HL-60 (cell line): Measurements from ENCODE around the gene DSN1.

ENCODE experiments used
- CTCF ChIP-seq: IDR thresholded peaks from one replicate; pipeline ENCODE4 v1.5.1; 2011; ENCODE audit warnings: low read length, control low read depth, inconsistent platforms; ENCODE audit not compliant: insufficient read depth
- REST ChIP-seq: IDR thresholded peaks from 2 replicates; pipeline ENCODE4 v1.6.1; 2012; ENCODE audit warnings: low read depth; ENCODE audit not compliant: insufficient replicate concordance

GRCh38 chr20:36793294-36794115 is 19.9 kb upstream of the DSN1 start:
- no peak for TF ChIP-seq CTCF
- no peak for TF ChIP-seq REST
